SU-DHL-6 (cell line): ENCODE measurements around the gene KRTAP10-12.

Experiments used
- H2AFZ ChIP-seq: fragments of 200-600 bp; sonication (generic); 2 replicates; pipeline ENCODE4 v1.6.1; 2014; ENCODE audit warnings: low read depth, mild to moderate bottlenecking, moderate library complexity, mixed read lengths, antibody characterized with exemption, low read length; ENCODE audit not compliant: severe bottlenecking
- H3F3A ChIP-seq: fragments of 200-600 bp; shearing (Covaris generic); 2 replicates; pipeline ENCODE4 v1.6.0; 2016; ENCODE audit warnings: antibody characterized with exemption, mild to moderate bottlenecking; ENCODE audit not compliant: insufficient read depth
- H3K27ac ChIP-seq: fragments of 200-600 bp; sonication (generic); 2 replicates; pipeline ENCODE4 v1.5.1; 2016; ENCODE audit warnings: low read depth, mild to moderate bottlenecking, low read length, moderate library complexity, mixed read lengths
- H3K27me3 ChIP-seq: fragments of 200-600 bp; sonication (generic), shearing (Covaris generic); 2 replicates; pipeline ENCODE4 v1.6.0; 2014; ENCODE audit warnings: mild to moderate bottlenecking, low read length
- H3K36me3 ChIP-seq: fragments of 200-600 bp; sonication (generic); 2 replicates; pipeline ENCODE4 v1.6.1; 2014; ENCODE audit warnings: mild to moderate bottlenecking, low read length, mixed read lengths
- H3K4me2 ChIP-seq: fragments of 300-600, 200-600 bp; shearing (Covaris generic), sonication (generic); 2 replicates; pipeline ENCODE4 v1.6.0; 2014; ENCODE audit warnings: low read length, low read depth, mild to moderate bottlenecking; ENCODE audit not compliant: poor library complexity, severe bottlenecking
- H3K4me3 ChIP-seq: fragments of 200-600 bp; sonication (generic); 2 replicates; pipeline ENCODE4 v1.5.1; 2014; ENCODE audit warnings: antibody characterized with exemption, low read length, mild to moderate bottlenecking, mixed read lengths; ENCODE audit not compliant: insufficient read depth, poor library complexity, severe bottlenecking
- H3K79me2 ChIP-seq: fragments of 200-600 bp; sonication (generic); 2 replicates; pipeline ENCODE4 v1.6.1; 2014; ENCODE audit warnings: mild to moderate bottlenecking, low read length, moderate library complexity; ENCODE audit not compliant: insufficient read depth
- H3K9ac ChIP-seq: fragments of 200-600 bp; sonication (generic); 2 replicates; pipeline ENCODE4 v1.7.0; 2014; ENCODE audit warnings: mild to moderate bottlenecking, low read length
- H3K9me2 ChIP-seq: fragments of 200-600 bp; sonication (generic); replicated peaks from 2 replicates; pipeline ENCODE4 v1.6.1; 2014; ENCODE audit warnings: low read length; ENCODE audit not compliant: insufficient read depth
- H3K9me3 ChIP-seq: fragments of 200-600 bp; sonication (generic); 2 replicates; pipeline ENCODE4 v1.6.1; 2014; ENCODE audit warnings: low read length, mixed read lengths; ENCODE audit not compliant: insufficient read depth
- H4K20me1 ChIP-seq: fragments of 200-600 bp; sonication (generic); 2 replicates; pipeline ENCODE4 v1.6.1; 2014; ENCODE audit warnings: low read depth, mild to moderate bottlenecking, antibody characterized with exemption, low read length, moderate library complexity, mixed read lengths
- EZH2phosphoT487 ChIP-seq: fragments of 200-600 bp; sonication (generic), shearing (Covaris generic); conservative IDR thresholded peaks from 2 replicates; pipeline ENCODE4 v1.6.1; 2018; ENCODE audit warnings: mild to moderate bottlenecking, antibody characterized with exemption, low read length, moderate library complexity, mixed read lengths
- TF ChIP-seq, protein P1 (sequence below): fragments of 200-600 bp; sonication (generic); IDR thresholded peaks from one replicate; pipeline ENCODE4 v1.5.1; 2017; ENCODE audit warnings: antibody characterized with exemption, mild to moderate bottlenecking, low read length, moderate library complexity; ENCODE audit not compliant: insufficient read depth, poor library complexity, severe bottlenecking

The KRTAP10-12 gene

DNA sequence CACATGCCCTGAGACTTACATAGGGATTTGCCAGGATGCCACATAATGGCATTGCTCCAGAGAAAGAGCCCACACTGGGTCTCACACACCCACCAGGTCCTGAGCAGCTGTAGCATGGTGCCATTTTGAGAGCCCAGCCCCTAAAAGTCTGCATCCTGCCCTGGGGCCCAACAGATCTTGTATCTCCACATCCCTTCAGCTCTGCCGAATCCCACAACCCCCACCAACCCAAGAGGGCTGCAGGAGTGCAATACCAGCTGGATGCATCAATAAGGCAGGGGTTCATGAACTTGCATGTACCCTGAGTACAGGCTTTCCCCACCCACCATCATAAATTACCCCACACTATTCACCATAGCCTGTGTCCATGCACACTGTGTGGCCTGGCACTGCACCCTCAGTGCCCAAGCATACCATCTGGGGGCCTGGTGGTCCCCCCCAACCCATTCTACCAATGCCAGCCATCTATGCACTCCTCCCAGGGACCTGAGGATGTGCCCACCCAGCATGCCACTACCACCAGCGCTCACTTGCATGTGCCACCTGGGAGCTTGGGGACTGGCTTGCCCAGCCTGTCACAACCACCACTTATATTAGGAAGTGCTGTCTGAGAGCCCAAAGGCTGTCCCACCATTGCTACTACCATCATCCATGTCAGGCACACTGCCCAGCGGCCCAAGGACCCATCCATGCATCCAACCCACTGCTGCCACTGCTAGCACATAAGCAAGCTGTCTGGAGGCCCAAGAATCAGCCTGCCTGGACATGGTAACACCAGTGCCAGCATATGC is 26.1 kb upstream of the KRTAP10-12 start:
- Histone ChIP-seq H2AFZ (no peak overlapping the region), H3K9ac (no peak overlapping the region), H3F3A (no peaks in the 10 kb centered on the region), H3K9me2 (no peaks in the 10 kb centered on the region), H3K9me3 (no peaks in the 10 kb centered on the region), H3K4me3 (no peak overlapping the region), H3K27ac (no peak overlapping the region), H3K27me3 (no peaks in the 10 kb centered on the region), H3K79me2 (no peaks in the 10 kb centered on the region), H3K36me3 (no peaks in the 10 kb centered on the region), H3K4me2 (no peak overlapping the region), H4K20me1 (no peaks in the 10 kb centered on the region)
- TF ChIP-seq, protein P1, sequence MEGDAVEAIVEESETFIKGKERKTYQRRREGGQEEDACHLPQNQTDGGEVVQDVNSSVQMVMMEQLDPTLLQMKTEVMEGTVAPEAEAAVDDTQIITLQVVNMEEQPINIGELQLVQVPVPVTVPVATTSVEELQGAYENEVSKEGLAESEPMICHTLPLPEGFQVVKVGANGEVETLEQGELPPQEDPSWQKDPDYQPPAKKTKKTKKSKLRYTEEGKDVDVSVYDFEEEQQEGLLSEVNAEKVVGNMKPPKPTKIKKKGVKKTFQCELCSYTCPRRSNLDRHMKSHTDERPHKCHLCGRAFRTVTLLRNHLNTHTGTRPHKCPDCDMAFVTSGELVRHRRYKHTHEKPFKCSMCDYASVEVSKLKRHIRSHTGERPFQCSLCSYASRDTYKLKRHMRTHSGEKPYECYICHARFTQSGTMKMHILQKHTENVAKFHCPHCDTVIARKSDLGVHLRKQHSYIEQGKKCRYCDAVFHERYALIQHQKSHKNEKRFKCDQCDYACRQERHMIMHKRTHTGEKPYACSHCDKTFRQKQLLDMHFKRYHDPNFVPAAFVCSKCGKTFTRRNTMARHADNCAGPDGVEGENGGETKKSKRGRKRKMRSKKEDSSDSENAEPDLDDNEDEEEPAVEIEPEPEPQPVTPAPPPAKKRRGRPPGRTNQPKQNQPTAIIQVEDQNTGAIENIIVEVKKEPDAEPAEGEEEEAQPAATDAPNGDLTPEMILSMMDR: no peak
- TF ChIP-seq EZH2phosphoT487: no peak

GRCh38 chr21:44671911-44672310 is 25.1 kb upstream of the KRTAP10-12 start:
- Histone ChIP-seq H2AFZ (no peak overlapping the region), H3K27me3 (no peaks in the 10 kb centered on the region), H3K27ac (no peak overlapping the region), H3K4me3 (no peak overlapping the region), H3K79me2 (no peaks in the 10 kb centered on the region), H3K36me3 (no peaks in the 10 kb centered on the region), H3K9me2 (no peaks in the 10 kb centered on the region), H3K9ac (no peak overlapping the region), H3K9me3 (no peaks in the 10 kb centered on the region), H3K4me2 (no peak overlapping the region), H4K20me1 (no peaks in the 10 kb centered on the region), H3F3A (no peaks in the 10 kb centered on the region)
- TF ChIP-seq, protein P1: no peak
- no peak for TF ChIP-seq EZH2phosphoT487

DNA sequence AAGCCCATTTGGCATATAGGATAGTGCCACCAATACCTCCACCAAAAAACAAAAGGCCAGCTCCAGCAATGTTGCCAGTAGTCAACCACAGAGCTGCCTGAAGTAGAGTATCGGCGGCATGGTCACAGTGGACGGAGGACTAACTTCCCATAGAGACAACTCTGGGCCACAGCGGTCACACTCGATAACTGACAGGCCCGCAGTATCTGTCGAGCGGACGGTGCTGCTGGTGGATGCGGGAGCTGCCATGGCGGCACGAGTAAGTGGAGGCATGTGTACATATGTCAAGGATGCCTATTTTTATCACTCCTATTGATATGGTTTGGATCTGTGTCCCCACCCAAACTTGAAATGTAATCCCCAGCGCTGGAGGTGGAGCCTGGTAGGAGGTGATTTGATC is 19.1 kb upstream of the KRTAP10-12 start:
- Histone ChIP-seq H2AFZ (no peak overlapping the region), H3K4me2 (no peak overlapping the region), H3K79me2 (no peaks in the 10 kb centered on the region), H3K9me2 (no peaks in the 10 kb centered on the region), H3K27ac (no peak overlapping the region), H3K27me3 (no peaks in the 10 kb centered on the region), H3K9me3 (no peaks in the 10 kb centered on the region), H3F3A (no peaks in the 10 kb centered on the region), H4K20me1 (no peaks in the 10 kb centered on the region), H3K9ac (no peak overlapping the region), H3K36me3 (no peaks in the 10 kb centered on the region), H3K4me3 (no peak overlapping the region)
- TF ChIP-seq EZH2phosphoT487: no peak
- TF ChIP-seq, protein P1: no peak
